Measurements from ENCODE around the gene NAGLU. TPM values are rescaled to one million over a fixed set of nuclear protein-coding genes. Genes with fewer than 3 reads are reported as not detected.

The NAGLU gene
- total and polyA plus RNA-seq, 11 donors = 8.4 to 22.0 (median 12.5) TPM

- ATAC-seq (no peak), DNase-seq (no peak)
- H3K4me1 ChIP-seq = peaks cover 6 to 61% (median 48%) of the 10 kb centered on the region in 12 donors
- H3K4me3 ChIP-seq = no peak overlapping the region
- 76 to 93% (median 85%) methylated on average over 2 of the region's 2 CpGs for WGBS, 4 donors
- peaks cover 0 to 30% (median 0%) of the 10 kb centered on the region in 9 donors for H3K36me3 ChIP-seq
- peak overlapping the region in 9 of 12 donors; percentile 52 to 97 (median 74) for H3K27ac ChIP-seq
- intact Hi-C loops (cut with DNase I) = loop anchor here in 4 of 10 donors (5.0 to 10.0 kb wide), 4 partner anchors 93 to 343 kb away; partner anchors contain the start of genes CAVIN1 (in 2 of the 4) and KCNH4 (in 1 of the 4)
- TF ChIP-seq CTCF (IDR thresholded peaks at IDR 0.05) (no peak), POLR2A (IDR thresholded peaks at IDR 0.05) (no peak)
- H3K9me3 ChIP-seq = no peaks in the 10 kb centered on the region
- no peaks in the 10 kb centered on the region for H3K27me3 ChIP-seq
Measured at GRCh38 chr17:42525221-42525620, 10.8 kb upstream of the NAGLU start.

GRCh38 chr17:42526031-42526444, 10.0 kb upstream of the NAGLU start:
- no peaks in the 10 kb centered on the region for H3K27me3 ChIP-seq
- intact Hi-C loops (cut with DNase I) = loop anchor here in 5 of 10 donors (2.0 to 10.0 kb wide), 5 partner anchors 94 to 344 kb away; partner anchors contain the start of genes CAVIN1 (in 2 of the 5) and KCNH4 (in 1 of the 5)
- peaks cover 0 to 27% (median 0%) of the 10 kb centered on the region in 9 donors for H3K36me3 ChIP-seq
- TF ChIP-seq POLR2A (IDR thresholded peaks at IDR 0.05) = no peak
- TF ChIP-seq CTCF (IDR thresholded peaks at IDR 0.05) = no peak
- no peaks in the 10 kb centered on the region for H3K9me3 ChIP-seq
- peak in 4 of 5 donors; percentile 58 to 79 (median 72) for DNase-seq
- H3K4me1 ChIP-seq = peaks cover 0 to 56% (median 40%) of the 10 kb centered on the region in 12 donors
- WGBS, 4 donors = 57 to 73% (median 61%) methylated on average over 6 of the region's 6 CpGs
- H3K4me3 ChIP-seq = no peak overlapping the region
- peak; percentile 50 to 87 (median 65) for ATAC-seq
- H3K27ac ChIP-seq = peak overlapping the region; percentile 27 to 97 (median 69)

- no peaks in the 10 kb centered on the region for H3K27me3 ChIP-seq
- intact Hi-C loops (cut with DNase I) = loop anchor here in 5 of 10 donors (2.0 to 10.0 kb wide), 5 partner anchors 96 to 346 kb away; partner anchors contain the start of genes CAVIN1 (in 2 of the 5) and KCNH4 (in 1 of the 5)
- no peak for ATAC-seq
- peaks cover 0 to 9% (median 0%) of the 10 kb centered on the region in 9 donors for H3K36me3 ChIP-seq
- DNase-seq = no peak
- H3K4me3 ChIP-seq = no peak overlapping the region
- H3K27ac ChIP-seq = no peak overlapping the region
- H3K4me1 ChIP-seq = peaks cover 0 to 44% (median 26%) of the 10 kb centered on the region in 12 donors
- H3K9me3 ChIP-seq = no peaks in the 10 kb centered on the region
- 89 to 95% (median 91%) methylated on average over 6 of the region's 6 CpGs for WGBS, 4 donors
- no peak for TF ChIP-seq CTCF (IDR thresholded peaks at IDR 0.05)
- no peak for TF ChIP-seq POLR2A (IDR thresholded peaks at IDR 0.05)
Measured at GRCh38 chr17:42527932-42528331, 8.1 kb upstream of the NAGLU start.

- 42 to 72% (median 66%) methylated on average over 3 of the region's 3 CpGs for WGBS, 4 donors
- DNase-seq = no peak
- Histone ChIP-seq H3K36me3 (no peaks in the 10 kb centered on the region), H3K27me3 (no peaks in the 10 kb centered on the region), H3K4me3 (no peak overlapping the region), H3K27ac (no peak overlapping the region), H3K9me3 (no peaks in the 10 kb centered on the region), H3K4me1 (peaks cover 0 to 42% (median 23%) of the 10 kb centered on the region in 12 donors)
- ATAC-seq = no peak
- intact Hi-C loops (cut with DNase I) = loop anchor here in 4 of 10 donors (5.0 to 10.0 kb wide), 4 partner anchors 97 to 347 kb away; partner anchors contain the start of genes CAVIN1 (in 2 of the 4) and KCNH4 (in 1 of the 4)
- TF ChIP-seq CTCF (IDR thresholded peaks at IDR 0.05) = no peak
- no peak for TF ChIP-seq POLR2A (IDR thresholded peaks at IDR 0.05)
Measured at GRCh38 chr17:42529061-42529460, 7.0 kb upstream of the NAGLU start.

Measured in heart left ventricle (tissue), 16 donors.